ENCODE measurements around the gene GRB7. TPM values are rescaled to one million over a fixed set of nuclear protein-coding genes. Genes with fewer than 3 reads are reported as not detected.

Gene GRB7
- total and polyA plus RNA-seq, 9 of the 15 experiments (the other 6 are each of a cell fraction or from before 2014, with no cell fraction given) = 0.04 to 6.2 (median 2.2) TPM

- TF ChIP-seq ZBTB40 (IDR thresholded peaks at IDR 0.05) (no peak), ZBTB40 (CRISPR knock-in tag; IDR thresholded peaks at IDR 0.05) (no peak)
Observed at GRCh38 chr17:39740357-39741111, 2.8 kb downstream of the GRB7 start (continued).

Measured in K562 (cell line).